Dendritic cell treated with granulocyte-macrophage colony-stimulating factor and Interleukin-4, amounts not matched to agents 40 ng/mL and 50 ng/mL, for 4 days (primary cell): Measurements from ENCODE around the gene CFAP119.

ENCODE experiments used
- H3K27ac Mint-ChIP-seq: one replicate; pipeline ENCODE4 v1.8.0; 2022; ENCODE audit warnings: mild to moderate bottlenecking, mixed read lengths
- H3K27me3 Mint-ChIP-seq: one replicate; pipeline ENCODE4 v1.8.0; 2022; ENCODE audit warnings: mild to moderate bottlenecking, mixed read lengths
- H3K36me3 Mint-ChIP-seq: one replicate; pipeline ENCODE4 v1.8.0; 2022; ENCODE audit warnings: low read depth, mixed read lengths
- H3K4me1 Mint-ChIP-seq: one replicate; pipeline ENCODE4 v1.8.0; 2022; ENCODE audit warnings: low read depth, mixed read lengths
- H3K4me3 Mint-ChIP-seq: one replicate; pipeline ENCODE4 v1.8.0; 2022; ENCODE audit warnings: mild to moderate bottlenecking, moderate library complexity, mixed read lengths
- H3K9me3 Mint-ChIP-seq: one replicate; pipeline ENCODE4 v1.8.0; 2022; ENCODE audit warnings: mixed read lengths
- intact Hi-C: fragments of 100-400 bp; cut with micrococcal nuclease; formaldehyde crosslinking; loops from one replicate; pipeline ENCODE4 v1.15.0; 2022

The CFAP119 gene

DNA sequence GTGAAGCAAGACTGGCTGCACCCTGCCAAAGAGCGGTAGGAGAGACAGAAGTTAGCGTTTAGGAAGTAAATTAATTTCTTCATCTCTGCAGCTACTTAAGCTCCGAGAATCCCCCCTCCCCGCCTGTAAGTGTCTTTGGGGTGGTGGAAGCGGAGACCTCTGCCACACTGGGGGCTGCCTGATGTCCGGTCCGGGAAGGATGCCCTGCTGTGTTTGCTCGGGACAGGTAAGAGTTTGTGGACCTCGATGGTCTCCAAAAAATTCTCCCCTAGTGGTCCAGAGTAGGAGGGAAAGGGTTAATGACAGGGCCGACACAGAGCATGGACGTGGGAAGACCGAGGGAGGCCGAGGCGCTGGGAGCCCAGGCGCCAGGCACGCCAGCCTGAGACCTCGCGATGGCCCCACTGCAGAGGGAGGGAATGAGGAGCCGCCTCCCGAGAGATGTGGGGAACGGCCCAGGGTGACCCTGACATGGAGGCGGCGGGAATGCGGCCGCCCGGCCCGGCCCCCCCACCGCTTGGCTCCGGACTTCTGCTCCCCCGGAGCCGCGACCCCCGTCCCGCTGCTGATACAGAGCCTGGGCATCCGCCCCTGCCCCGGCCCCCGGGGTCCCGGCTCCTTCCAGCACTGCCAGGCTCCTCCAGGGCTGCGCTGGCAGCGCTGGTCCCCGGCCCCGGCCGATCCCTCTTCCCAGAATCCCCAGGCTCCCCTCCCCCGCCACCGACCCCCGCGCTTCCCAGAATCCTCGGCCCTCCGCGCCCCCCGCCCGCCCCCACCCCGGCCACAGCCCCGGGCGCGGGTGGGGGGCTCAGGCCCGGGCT lies 24.5 kb upstream of the CFAP119 start:
- Mint-ChIP-seq H3K27ac (peak overlapping the region; percentile 92), H3K4me3 (peak overlapping the region; percentile 91), H3K4me1 (peaks cover 35% of the 10 kb centered on the region), H3K36me3 (peaks cover 47% of the 10 kb centered on the region), H3K9me3 (no peaks in the 10 kb centered on the region), H3K27me3 (peaks cover 2% of the 10 kb centered on the region)
- intact Hi-C loops: no loop called here

- Mint-ChIP-seq H3K27me3 (peaks cover 2% of the 10 kb centered on the region), H3K36me3 (peaks cover 49% of the 10 kb centered on the region), H3K9me3 (no peaks in the 10 kb centered on the region), H3K27ac (peak overlapping the region; percentile 92), H3K4me1 (peaks cover 44% of the 10 kb centered on the region), H3K4me3 (peak overlapping the region; percentile 91)
- intact Hi-C loops: no loop called here
Observed at GRCh38 chr16:30785126-30786106, 23.6 kb upstream of the CFAP119 start.

DNA sequence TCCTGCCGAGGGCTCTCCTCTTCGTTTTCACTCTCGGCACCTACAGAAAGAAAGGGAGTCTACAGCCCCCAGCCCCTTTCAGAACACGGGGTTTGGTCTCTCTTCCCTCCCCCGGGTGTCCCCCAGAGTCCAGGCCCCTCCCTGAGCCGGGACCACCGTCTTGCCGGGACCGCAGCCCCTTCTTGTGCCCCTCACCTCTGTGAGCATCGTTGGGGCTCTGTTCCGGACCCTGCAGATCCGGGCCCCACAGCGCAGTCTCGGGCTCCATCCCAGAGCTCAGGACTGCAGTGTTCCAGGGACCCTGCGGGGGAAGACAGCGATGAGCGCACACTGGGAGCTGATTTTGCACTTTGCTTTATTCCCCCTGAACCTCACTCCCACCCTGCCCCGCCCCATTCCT lies 22.4 kb upstream of the CFAP119 start:
- Mint-ChIP-seq H3K4me1 (peaks cover 53% of the 10 kb centered on the region), H3K9me3 (no peaks in the 10 kb centered on the region), H3K27me3 (peaks cover 2% of the 10 kb centered on the region), H3K36me3 (peaks cover 52% of the 10 kb centered on the region), H3K27ac (no peak overlapping the region), H3K4me3 (no peak overlapping the region)
- intact Hi-C loops: no loop called here

GRCh38 chr16:30783280-30784109 lies 21.6 kb upstream of the CFAP119 start:
- intact Hi-C loops: no loop called here
- peaks cover 57% of the 10 kb centered on the region for H3K36me3 Mint-ChIP-seq
- H3K4me3 Mint-ChIP-seq: no peak overlapping the region
- no peaks in the 10 kb centered on the region for H3K9me3 Mint-ChIP-seq
- H3K4me1 Mint-ChIP-seq: peaks cover 61% of the 10 kb centered on the region
- H3K27ac Mint-ChIP-seq: no peak overlapping the region
- peaks cover 2% of the 10 kb centered on the region for H3K27me3 Mint-ChIP-seq

DNA sequence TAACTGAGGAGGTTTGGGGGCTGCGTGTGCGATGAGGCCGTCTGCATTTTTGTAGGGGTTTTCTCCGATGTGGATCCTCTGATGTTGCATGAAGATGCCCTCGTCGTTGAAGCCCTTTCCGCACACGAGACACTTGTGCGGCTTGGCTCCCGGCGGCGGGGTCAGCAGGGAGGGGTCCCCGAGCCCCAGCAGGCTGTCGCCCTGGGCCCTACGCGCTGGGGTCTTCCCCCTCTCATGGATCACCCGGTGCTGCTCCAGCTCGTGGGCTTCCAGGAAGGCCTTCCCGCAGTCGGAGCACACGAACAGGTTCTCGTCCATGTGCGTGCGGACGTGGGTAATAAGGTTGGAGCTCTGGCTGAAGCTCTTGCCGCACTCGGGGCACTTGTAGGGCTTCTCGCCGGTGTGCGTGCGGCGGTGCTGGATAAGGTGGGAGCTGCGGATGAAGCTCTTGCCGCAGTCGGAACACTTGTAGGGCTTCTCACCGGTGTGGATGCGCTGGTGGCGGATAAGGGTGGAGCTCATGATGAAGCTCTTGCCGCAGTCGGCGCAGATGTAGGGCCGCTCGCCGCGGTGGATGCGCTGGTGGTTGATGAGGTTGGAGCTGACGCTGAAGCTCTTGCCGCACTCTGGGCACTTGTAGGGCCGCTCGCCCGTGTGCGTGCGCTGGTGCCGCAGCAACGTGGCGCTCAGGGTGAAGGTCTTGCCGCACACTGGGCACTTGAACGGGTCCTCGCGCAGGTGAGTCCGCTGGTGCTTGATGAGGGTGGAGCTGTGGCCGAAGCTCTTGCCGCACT lies 20.8 kb upstream of the CFAP119 start:
- Mint-ChIP-seq H3K4me1 (peaks cover 61% of the 10 kb centered on the region), H3K9me3 (no peaks in the 10 kb centered on the region), H3K27me3 (no peaks in the 10 kb centered on the region), H3K27ac (no peak overlapping the region), H3K36me3 (peaks cover 57% of the 10 kb centered on the region), H3K4me3 (no peak overlapping the region)
- intact Hi-C loops: no loop called here

DNA sequence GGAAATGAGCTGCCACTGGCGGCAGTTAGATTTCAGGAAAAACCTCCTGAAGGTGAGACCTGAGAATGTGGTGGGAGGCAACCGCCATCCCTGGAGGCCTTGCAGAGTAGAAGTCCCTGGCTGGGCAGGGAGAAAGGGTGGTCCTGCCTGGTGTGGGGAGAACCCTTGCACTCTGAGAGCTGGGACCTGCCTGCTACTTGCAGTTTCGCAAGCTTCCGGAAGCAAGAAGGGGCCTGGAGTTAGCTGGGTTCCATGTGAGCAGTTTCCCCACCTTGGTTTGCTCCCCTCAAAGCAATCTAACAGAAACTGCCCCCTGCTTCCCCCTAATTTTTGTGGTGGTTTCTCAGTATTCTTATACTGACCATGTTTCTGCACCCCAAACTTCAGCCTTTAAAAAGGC lies 18.7 kb upstream of the CFAP119 start:
- Mint-ChIP-seq H3K9me3 (no peaks in the 10 kb centered on the region), H3K27me3 (no peaks in the 10 kb centered on the region)

GRCh38 chr16:30780021-30780420 lies 18.2 kb upstream of the CFAP119 start:
- Mint-ChIP-seq H3K4me3 (no peak overlapping the region), H3K4me1 (peaks cover 59% of the 10 kb centered on the region), H3K36me3 (peaks cover 55% of the 10 kb centered on the region), H3K9me3 (no peaks in the 10 kb centered on the region), H3K27me3 (no peaks in the 10 kb centered on the region), H3K27ac (no peak overlapping the region)
- intact Hi-C loops: no loop called here

More for the DNA sequence above, 18.7 kb upstream of the CFAP119 start:
- Mint-ChIP-seq H3K4me3 (no peak overlapping the region), H3K27ac (peak overlapping the region; percentile 25), H3K36me3 (peaks cover 56% of the 10 kb centered on the region), H3K4me1 (peaks cover 62% of the 10 kb centered on the region)
- intact Hi-C loops: no loop called here

- intact Hi-C loops: no loop called here
- Mint-ChIP-seq H3K36me3 (peaks cover 55% of the 10 kb centered on the region), H3K27ac (no peak overlapping the region), H3K9me3 (no peaks in the 10 kb centered on the region), H3K4me3 (no peak overlapping the region), H3K4me1 (peaks cover 60% of the 10 kb centered on the region), H3K27me3 (no peaks in the 10 kb centered on the region)
Observed at GRCh38 chr16:30779596-30779995, 17.7 kb upstream of the CFAP119 start.

DNA sequence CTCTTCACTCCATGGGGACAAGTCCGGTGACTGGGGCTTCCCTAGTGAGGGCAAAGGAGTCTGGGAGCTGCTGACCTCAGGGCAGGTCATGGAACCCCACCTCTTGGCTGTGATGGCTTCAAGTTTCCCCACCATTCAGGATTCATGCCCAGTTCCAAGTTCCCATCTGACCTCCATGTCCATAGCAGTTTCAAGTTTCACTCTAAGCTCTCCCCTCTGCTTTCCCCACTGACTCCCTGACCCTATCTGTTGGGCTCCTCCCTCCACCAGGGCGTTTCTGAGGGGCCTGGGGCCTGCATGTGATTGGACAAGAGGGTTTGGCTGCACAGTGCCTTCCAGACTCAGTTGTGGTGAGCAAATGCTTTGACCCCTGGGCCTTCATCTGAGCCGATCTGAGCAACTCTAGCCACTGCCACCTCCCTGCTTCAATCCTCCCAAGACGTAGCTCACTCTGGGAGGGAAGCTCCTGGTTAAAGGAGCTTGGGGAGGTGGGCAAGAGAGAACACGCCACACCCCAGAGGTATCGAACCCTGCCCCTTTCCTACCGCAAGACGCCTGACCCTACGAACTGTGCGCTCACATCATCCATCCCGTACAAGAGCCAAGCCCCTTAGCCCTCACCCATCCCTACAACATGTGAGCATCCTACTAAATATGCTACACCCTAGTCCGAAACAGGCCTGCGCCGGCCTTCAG lies 16.8 kb upstream of the CFAP119 start:
- Mint-ChIP-seq H3K9me3 (no peaks in the 10 kb centered on the region), H3K27ac (no peak overlapping the region), H3K4me1 (peaks cover 63% of the 10 kb centered on the region), H3K27me3 (no peaks in the 10 kb centered on the region), H3K36me3 (peaks cover 55% of the 10 kb centered on the region), H3K4me3 (no peak overlapping the region)
- intact Hi-C loops: no loop called here

DNA sequence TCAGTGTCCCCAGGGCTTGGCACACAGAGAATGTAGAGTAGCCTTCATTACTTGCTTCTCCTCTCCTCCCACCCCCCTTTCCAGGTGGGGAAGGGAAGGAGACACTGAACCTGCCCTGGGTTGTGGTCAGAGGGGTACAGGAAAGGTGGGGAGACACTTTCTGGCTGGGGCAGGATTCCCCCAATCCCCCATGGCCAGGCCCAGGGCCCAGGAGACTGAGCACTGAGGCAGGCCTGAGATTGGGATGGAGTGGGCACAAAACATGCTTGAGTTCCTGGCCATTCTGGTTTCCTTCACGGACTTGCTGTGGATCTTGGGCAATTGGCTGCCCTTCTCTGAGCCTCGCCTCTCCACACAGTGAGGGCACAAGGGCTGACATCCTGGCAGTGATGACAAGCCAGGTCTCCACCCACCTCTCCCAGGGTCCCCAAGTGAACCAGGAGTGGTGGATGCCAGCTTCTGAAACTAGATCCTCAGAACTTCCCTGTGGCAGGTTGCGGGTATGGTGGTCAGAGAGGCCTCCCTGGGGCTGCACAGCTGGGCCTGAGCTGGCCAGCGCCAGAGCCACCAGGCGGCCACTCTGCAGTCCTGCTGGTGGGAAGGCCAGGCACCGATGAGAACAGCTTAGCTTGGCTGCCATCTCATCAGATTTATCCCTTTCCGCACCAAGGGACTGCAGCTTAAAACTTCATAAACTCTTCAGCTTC lies 15.9 kb upstream of the CFAP119 start:
- peak overlapping the region; percentile 91 for H3K27ac Mint-ChIP-seq
- intact Hi-C loops: no loop called here
- peaks cover 70% of the 10 kb centered on the region for H3K4me1 Mint-ChIP-seq
- no peaks in the 10 kb centered on the region for H3K27me3 Mint-ChIP-seq
- H3K9me3 Mint-ChIP-seq: no peaks in the 10 kb centered on the region
- H3K36me3 Mint-ChIP-seq: peaks cover 55% of the 10 kb centered on the region
- H3K4me3 Mint-ChIP-seq: no peak overlapping the region

GRCh38 chr16:30775392-30776188 lies 13.7 kb upstream of the CFAP119 start:
- H3K27ac Mint-ChIP-seq: peak overlapping the region; percentile 91
- peaks cover 60% of the 10 kb centered on the region for H3K36me3 Mint-ChIP-seq
- H3K9me3 Mint-ChIP-seq: no peaks in the 10 kb centered on the region
- no peaks in the 10 kb centered on the region for H3K27me3 Mint-ChIP-seq
- peak overlapping the region; percentile 88 for H3K4me3 Mint-ChIP-seq
- intact Hi-C loops: no loop called here
- peaks cover 66% of the 10 kb centered on the region for H3K4me1 Mint-ChIP-seq

- intact Hi-C loops: no loop called here
- Mint-ChIP-seq H3K27ac (peak overlapping the region; percentile 91), H3K36me3 (peaks cover 65% of the 10 kb centered on the region)
Observed at GRCh38 chr16:30775131-30775391, 13.2 kb upstream of the CFAP119 start.

More at GRCh38 chr16:30775131-30775391, 13.2 kb upstream of the CFAP119 start:
- Mint-ChIP-seq H3K27me3 (no peaks in the 10 kb centered on the region), H3K9me3 (no peaks in the 10 kb centered on the region), H3K4me1 (peaks cover 60% of the 10 kb centered on the region), H3K4me3 (peak overlapping the region; percentile 88)
